ENCODE results near the gene LAMTOR1. TPM values are rescaled to one million over a fixed set of nuclear protein-coding genes. Genes with fewer than 3 reads are reported as not detected.

Gene LAMTOR1
- 87.7 and 153 TPM in 2 replicates for total RNA-seq (ENCODE audit: low replicate concordance)

DNA sequence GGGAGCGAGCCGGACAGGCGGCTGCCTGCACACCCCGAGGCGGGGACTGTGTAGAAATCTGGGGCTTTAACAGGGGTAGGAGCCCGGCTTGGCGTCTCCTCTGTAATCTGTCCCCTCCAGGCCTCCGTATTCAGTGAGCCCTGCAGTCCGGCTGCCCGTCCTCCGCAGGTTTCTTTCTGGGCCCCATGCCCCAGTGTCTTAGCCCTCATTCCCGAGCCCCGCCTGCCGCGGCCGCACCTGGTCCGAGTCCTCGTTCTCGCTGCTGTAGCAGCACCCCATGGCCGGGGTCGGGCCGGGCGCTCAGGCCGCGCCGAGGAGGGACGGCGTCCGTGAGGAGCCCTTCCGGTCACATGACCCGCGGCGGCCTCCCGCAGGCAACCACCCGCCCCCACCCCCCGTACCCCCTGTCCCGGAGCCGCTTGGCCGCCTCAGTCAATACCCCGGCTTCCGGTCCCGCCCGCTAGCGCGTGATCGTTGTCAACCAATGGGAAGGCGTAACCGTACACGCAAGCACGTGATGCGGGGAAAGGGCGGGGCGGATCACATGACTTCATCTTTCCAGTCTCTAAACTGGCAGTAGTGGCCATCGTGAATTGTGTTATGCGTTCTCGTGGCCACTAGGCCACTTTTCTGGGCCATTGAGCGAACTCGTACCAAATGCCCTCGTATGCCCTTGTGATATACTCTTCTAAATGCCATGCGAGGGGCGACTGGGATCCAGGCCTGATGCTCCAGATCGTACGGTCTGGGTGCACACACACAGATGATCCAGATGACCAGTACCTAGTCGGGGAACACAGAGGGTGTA lies at the start of gene LAMTOR1:
LAMTOR1 (minus strand) TSS at position 352 of the 808 bp plus-strand sequence; CDS start at position 279, 73 bp downstream.

DNA sequence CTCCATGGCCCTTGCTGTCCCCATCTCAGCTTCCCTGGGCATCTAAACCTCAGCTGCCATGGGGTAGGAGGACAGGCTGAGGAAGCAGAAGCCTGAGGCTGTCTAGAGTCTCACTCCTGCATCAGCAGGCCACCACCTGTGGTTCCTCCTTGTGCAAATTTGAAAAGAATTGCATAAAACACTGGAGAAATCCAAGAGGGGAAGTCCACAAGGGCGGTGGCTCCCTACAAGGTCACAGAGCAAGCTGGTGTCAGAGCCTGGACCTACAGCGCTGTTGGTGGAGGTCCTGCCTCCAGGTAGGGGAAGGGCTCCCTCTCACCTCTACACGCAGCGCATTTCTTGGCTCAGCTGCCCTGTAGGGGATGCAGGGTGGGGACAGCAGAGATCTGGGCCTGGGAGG lies 32.4 kb upstream of the LAMTOR1 start, which contains the start of gene FOLR3:
FOLR3 (plus strand) TSS at position 253 of the 400 bp plus-strand sequence. CDS start 228 bp downstream, outside the sequence.

DNA sequence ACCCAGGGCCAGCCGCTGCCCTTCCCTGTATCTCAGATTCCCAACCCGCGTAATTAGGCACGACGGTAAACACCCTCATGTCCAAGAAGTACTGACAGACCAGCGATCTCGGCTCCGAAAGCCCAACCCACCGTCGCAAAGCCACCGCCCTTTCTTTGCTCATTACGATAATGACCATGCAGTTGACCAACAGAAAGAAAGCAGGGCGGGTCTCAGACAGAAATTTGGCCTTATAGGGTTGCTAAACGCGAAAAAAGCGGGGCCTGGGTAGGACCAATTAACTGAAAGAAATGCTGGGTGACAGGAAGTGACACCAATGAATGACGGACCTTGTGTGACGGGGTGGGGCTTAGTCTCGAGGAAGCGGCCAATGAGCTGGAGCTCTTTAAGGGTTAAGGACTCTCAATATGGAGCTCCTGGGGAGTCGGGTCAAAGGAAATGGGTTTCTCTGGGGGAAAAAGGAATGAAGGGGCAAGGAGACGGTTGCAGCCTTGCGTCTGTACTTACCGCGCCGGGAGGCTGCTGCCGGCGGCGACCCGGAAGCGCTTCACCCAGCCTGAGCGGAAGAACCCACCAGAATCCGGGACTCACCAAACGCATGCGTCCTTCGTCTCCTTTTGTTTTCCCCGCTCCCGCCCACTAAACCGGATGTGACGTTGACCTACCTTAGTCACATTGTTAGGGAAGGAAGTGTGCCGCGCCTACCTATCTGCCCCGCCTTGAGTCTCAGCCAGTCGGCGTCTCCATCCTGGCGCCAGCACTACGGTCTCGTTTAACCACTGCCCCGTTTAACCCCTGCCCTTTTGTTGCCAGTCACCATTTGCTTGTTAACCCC lies 9.3 kb upstream of the LAMTOR1 start, which contains the start of gene ANAPC15:
ANAPC15 (minus strand) TSS at position 553 of the 835 bp plus-strand sequence. CDS start 1,419 bp downstream, outside the sequence.

DNA sequence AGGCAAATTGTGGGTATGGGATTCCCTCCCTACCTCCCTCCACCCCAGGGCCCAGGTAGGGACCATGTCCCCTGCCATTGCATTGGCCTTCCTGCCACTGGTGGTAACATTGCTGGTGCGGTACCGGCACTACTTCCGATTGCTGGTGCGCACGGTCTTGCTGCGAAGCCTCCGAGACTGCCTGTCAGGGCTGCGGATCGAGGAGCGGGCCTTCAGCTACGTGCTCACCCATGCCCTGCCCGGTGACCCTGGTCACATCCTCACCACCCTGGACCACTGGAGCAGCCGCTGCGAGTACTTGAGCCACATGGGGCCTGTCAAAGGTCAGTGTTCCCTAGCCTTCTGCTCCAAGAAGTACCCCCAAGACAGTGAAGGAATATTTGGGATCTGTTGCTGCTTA lies 2.8 kb upstream of the LAMTOR1 start, which contains the start of gene TOMT:
TOMT (plus strand) TSS at position 37 of the 400 bp plus-strand sequence; CDS start at position 65, 28 bp downstream.

DNA sequence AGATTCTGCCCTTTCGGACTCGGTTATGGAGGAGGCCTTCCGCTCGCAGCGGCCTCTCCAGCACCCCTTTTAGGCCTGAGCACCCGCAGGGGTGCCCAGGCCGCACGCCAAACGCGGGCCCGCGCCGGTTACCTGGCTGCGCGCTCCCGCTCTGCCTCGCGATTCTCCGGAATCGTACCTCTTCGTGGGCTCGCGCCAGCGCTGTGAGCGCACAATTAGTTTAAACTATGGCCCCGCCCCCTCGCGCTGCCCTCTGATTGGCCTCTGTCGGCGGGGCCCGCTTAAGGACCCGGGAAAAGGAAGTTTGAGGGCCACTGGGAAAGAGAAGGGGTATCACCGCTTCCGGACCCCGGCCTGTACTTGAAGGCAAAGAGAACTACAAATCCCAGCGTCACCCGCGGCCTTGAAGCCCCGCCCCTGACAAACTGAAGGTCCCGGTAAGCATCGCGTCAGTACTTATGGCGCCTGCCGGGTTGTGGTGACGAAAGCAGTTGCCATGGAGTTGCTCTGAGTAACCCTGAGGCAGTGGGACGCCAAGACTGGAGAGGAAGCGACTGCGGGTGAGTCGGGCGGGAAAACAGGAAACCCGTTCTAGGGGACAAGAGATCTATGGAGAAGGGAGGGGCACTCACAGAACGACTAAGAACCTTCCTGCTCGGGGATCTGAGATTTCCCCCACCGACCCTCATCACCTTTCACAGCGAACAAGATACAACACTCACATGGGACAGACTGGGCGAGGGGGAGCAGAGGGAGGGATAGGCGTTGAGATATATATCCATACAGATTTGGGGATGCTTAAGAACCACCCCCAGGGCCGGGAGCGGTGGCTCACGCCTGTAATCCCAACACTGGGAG lies 22.5 kb downstream of the LAMTOR1 start, which contains the start of the genes LRRC51 and NUMA1:
LRRC51 (plus strand) TSS at position 525 of the 858 bp plus-strand sequence. CDS start 8,234 bp downstream, outside the sequence.
NUMA1 (minus strand) TSS at position 217 of the 858 bp plus-strand sequence. CDS start 44,599 bp downstream, outside the sequence.

Other genes starting within 250 kb of the LAMTOR1 start
- not detected in 2 replicates for gene DEFB131B, start 224.8 kb downstream of the LAMTOR1 start, total RNA-seq (ENCODE audit: low replicate concordance)
- 4.6 and 7.3 TPM in 2 replicates for gene XNDC1N, start 174.7 kb downstream of the LAMTOR1 start, total RNA-seq (ENCODE audit: low replicate concordance)
- gene RNF121, start 174.3 kb downstream of the LAMTOR1 start, total RNA-seq (ENCODE audit: low replicate concordance), result 87.3 and 107 TPM in 2 replicates
- 1.9 and 3.8 TPM in 2 replicates for gene IL18BP, start 104.4 kb downstream of the LAMTOR1 start, total RNA-seq (ENCODE audit: low replicate concordance)
- gene NUMA1, start 22.8 kb downstream of the LAMTOR1 start, total RNA-seq (ENCODE audit: low replicate concordance), result 88.9 and 138 TPM in 2 replicates
- gene LRRC51, start 22.4 kb downstream of the LAMTOR1 start, total RNA-seq (ENCODE audit: low replicate concordance), result 7.5 and 9.5 TPM in 2 replicates
- not detected in 2 replicates for gene TOMT, start 2.6 kb upstream of the LAMTOR1 start, total RNA-seq (ENCODE audit: low replicate concordance)
- 37.6 and 61.5 TPM in 2 replicates for gene ANAPC15, start 9.4 kb upstream of the LAMTOR1 start, total RNA-seq (ENCODE audit: low replicate concordance)
- gene FOLR3, start 32.4 kb upstream of the LAMTOR1 start, total RNA-seq (ENCODE audit: low replicate concordance), result 5.5 TPM in 1 of 2 replicates, not detected in the other
- gene FOLR1, start 88.8 kb upstream of the LAMTOR1 start, total RNA-seq (ENCODE audit: low replicate concordance), result not detected in 2 replicates
- gene FOLR2, start 113.5 kb upstream of the LAMTOR1 start, total RNA-seq (ENCODE audit: low replicate concordance), result not detected in 2 replicates
- 49.4 and 53.9 TPM in 2 replicates for gene INPPL1, start 121.5 kb upstream of the LAMTOR1 start, total RNA-seq (ENCODE audit: low replicate concordance)
- gene PHOX2A, start 140.9 kb upstream of the LAMTOR1 start, total RNA-seq (ENCODE audit: low replicate concordance), result not detected in 2 replicates